ENCODE data around the gene ATP6V1B1.

Gene ATP6V1B1

GRCh38 chr2:70962885-70963878 is 27.5 kb downstream of the ATP6V1B1 start:
- H3K9me3 ChIP-seq (ENCODE audit: low read depth, low read length), result no peaks in the 10 kb centered on the region
- no peak overlapping the region for H3K27ac ChIP-seq
- H3K9ac ChIP-seq (ENCODE audit: insufficient read length), result no peak overlapping the region
- no peak for DNase-seq (ENCODE audit: low read depth, low spot score)
- H3K36me3 ChIP-seq (ENCODE audit: insufficient read depth, low read length), result no peaks in the 10 kb centered on the region
- TF ChIP-seq FOXP2 (optimal IDR thresholded peaks at IDR 0.05; ENCODE audit: control extremely low read depth, extremely low read length, insufficient read depth), result no peak
- TF ChIP-seq POLR2AphosphoS5 (IDR thresholded peaks at IDR 0.05; ENCODE audit: borderline replicate concordance, low read depth, low read length), result no peak
- TF ChIP-seq EZH2 (IDR thresholded peaks at IDR 0.05), result no peak
- no peak overlapping the region for H3K4me3 ChIP-seq

GRCh38 chr2:70964133-70964532 is 28.4 kb downstream of the ATP6V1B1 start:
- DNase-seq (ENCODE audit: low read depth, low spot score), result no peak
- no peak overlapping the region for H3K9ac ChIP-seq (ENCODE audit: insufficient read length)
- no peak overlapping the region for H3K27ac ChIP-seq
- H3K9me3 ChIP-seq (ENCODE audit: low read depth, low read length), result no peaks in the 10 kb centered on the region
- H3K4me3 ChIP-seq, result no peak overlapping the region
- TF ChIP-seq POLR2AphosphoS5 (IDR thresholded peaks at IDR 0.05; ENCODE audit: borderline replicate concordance, low read depth, low read length) (no peak), EZH2 (IDR thresholded peaks at IDR 0.05) (no peak), FOXP2 (optimal IDR thresholded peaks at IDR 0.05; ENCODE audit: control extremely low read depth, extremely low read length, insufficient read depth) (no peak)
- H3K36me3 ChIP-seq (ENCODE audit: insufficient read depth, low read length), result no peaks in the 10 kb centered on the region

- no peak for TF ChIP-seq EZH2 (IDR thresholded peaks at IDR 0.05)
- no peak for TF ChIP-seq POLR2AphosphoS5 (IDR thresholded peaks at IDR 0.05; ENCODE audit: borderline replicate concordance, low read depth, low read length)
- no peak overlapping the region for H3K9ac ChIP-seq (ENCODE audit: insufficient read length)
- H3K4me3 ChIP-seq, result no peak overlapping the region
- no peaks in the 10 kb centered on the region for H3K36me3 ChIP-seq (ENCODE audit: insufficient read depth, low read length)
- DNase-seq (ENCODE audit: low read depth, low spot score), result no peak
- H3K9me3 ChIP-seq (ENCODE audit: low read depth, low read length), result no peaks in the 10 kb centered on the region
- H3K27ac ChIP-seq, result no peak overlapping the region
Observed at GRCh38 chr2:70964596-70965386, 29.1 kb downstream of the ATP6V1B1 start.

DNA sequence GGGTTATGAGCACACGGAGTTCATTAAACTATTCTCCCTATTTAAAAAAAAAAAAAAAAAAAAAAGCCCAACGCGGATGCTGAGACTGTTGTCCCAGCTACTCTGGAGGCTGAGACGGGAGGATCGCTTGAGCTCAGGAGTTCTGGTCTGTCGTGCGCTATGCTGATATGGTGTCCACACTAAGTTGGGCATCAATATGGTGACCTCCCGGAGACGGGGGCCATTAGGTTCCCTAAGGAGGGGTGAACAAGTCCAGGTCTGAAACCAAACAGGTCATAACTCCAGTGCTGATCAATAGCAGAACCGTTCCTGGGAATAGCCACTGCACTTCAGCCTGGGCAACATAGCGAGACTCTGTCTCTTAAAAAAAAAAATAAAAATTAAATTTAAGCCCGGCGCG is 29.8 kb downstream of the ATP6V1B1 start:
- H3K4me3 ChIP-seq, result no peak overlapping the region
- no peak for DNase-seq (ENCODE audit: low read depth, low spot score)
- TF ChIP-seq EZH2 (IDR thresholded peaks at IDR 0.05), result no peak
- no peak for TF ChIP-seq POLR2AphosphoS5 (IDR thresholded peaks at IDR 0.05; ENCODE audit: borderline replicate concordance, low read depth, low read length)
- no peak for TF ChIP-seq FOXP2 (optimal IDR thresholded peaks at IDR 0.05; ENCODE audit: control extremely low read depth, extremely low read length, insufficient read depth)
- H3K36me3 ChIP-seq (ENCODE audit: insufficient read depth, low read length), result no peaks in the 10 kb centered on the region
- no peak overlapping the region for H3K27ac ChIP-seq
- no peak overlapping the region for H3K9ac ChIP-seq (ENCODE audit: insufficient read length)
- H3K9me3 ChIP-seq (ENCODE audit: low read depth, low read length), result no peaks in the 10 kb centered on the region

- TF ChIP-seq FOXP2 (optimal IDR thresholded peaks at IDR 0.05; ENCODE audit: control extremely low read depth, extremely low read length, insufficient read depth) (no peak), POLR2AphosphoS5 (IDR thresholded peaks at IDR 0.05; ENCODE audit: borderline replicate concordance, low read depth, low read length) (no peak), EZH2 (IDR thresholded peaks at IDR 0.05) (no peak)
- no peaks in the 10 kb centered on the region for H3K36me3 ChIP-seq (ENCODE audit: insufficient read depth, low read length)
- no peak overlapping the region for H3K9ac ChIP-seq (ENCODE audit: insufficient read length)
Observed at GRCh38 chr2:70966681-70967080, 31.0 kb downstream of the ATP6V1B1 start.

DNA sequence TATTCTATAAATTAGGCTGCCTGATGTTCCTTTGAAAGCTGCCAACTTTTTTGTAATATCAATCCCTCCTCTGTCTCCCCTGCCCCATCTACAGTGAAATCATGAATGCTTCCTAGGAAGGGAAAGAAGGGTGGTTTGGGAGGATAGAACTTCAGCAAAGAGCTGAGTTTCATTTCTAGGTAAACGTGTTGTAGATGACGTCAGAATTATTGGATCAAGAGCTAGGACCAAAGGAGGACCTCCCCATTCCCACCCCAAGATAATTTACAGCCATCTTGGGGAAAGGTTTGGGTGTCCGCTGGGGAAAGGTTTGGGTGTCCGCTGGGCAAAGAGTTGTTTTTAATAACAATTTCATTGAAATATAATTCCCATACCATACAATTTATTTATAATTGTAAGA is 31.5 kb downstream of the ATP6V1B1 start:
- no peak for DNase-seq (ENCODE audit: low read depth, low spot score)
- H3K4me3 ChIP-seq, result no peak overlapping the region
- TF ChIP-seq EZH2 (IDR thresholded peaks at IDR 0.05), result no peak
- no peak for TF ChIP-seq FOXP2 (optimal IDR thresholded peaks at IDR 0.05; ENCODE audit: control extremely low read depth, extremely low read length, insufficient read depth)
- no peak for TF ChIP-seq POLR2AphosphoS5 (IDR thresholded peaks at IDR 0.05; ENCODE audit: borderline replicate concordance, low read depth, low read length)

More at GRCh38 chr2:70966681-70967080, 31.0 kb downstream of the ATP6V1B1 start:
- no peaks in the 10 kb centered on the region for H3K9me3 ChIP-seq (ENCODE audit: low read depth, low read length)
- no peak for DNase-seq (ENCODE audit: low read depth, low spot score)
- no peak overlapping the region for H3K27ac ChIP-seq
- H3K4me3 ChIP-seq, result no peak overlapping the region

DNA sequence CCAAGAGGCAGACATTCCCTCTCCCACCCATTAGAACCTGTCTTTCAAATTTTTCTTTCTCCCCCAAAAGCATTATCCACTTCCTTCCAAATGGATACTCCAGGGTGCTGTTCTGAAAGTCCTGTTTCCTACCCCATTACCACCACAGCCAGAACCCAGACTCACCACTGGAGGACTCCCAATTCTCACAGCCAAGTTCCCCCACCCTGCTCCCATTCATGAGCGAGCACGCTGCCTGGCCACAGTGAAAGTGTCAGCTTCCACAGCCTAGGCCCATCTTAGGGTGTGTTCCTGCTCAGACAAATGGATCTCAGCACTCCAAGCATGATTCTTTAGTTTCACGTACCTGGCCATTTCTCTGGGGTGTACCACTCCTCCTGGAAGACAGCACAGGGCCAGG is 38.9 kb downstream of the ATP6V1B1 start:
- DNase-seq (ENCODE audit: low read depth, low spot score), result no peak
- H3K4me3 ChIP-seq, result no peak overlapping the region
- no peak overlapping the region for H3K27ac ChIP-seq
- H3K9me3 ChIP-seq (ENCODE audit: low read depth, low read length), result no peaks in the 10 kb centered on the region
- no peak overlapping the region for H3K9ac ChIP-seq (ENCODE audit: insufficient read length)
- TF ChIP-seq FOXP2 (optimal IDR thresholded peaks at IDR 0.05; ENCODE audit: control extremely low read depth, extremely low read length, insufficient read depth), result no peak
- H3K36me3 ChIP-seq (ENCODE audit: insufficient read depth, low read length), result no peaks in the 10 kb centered on the region

More for the DNA sequence above, 31.5 kb downstream of the ATP6V1B1 start:
- Histone ChIP-seq H3K27ac (no peak overlapping the region), H3K36me3 (ENCODE audit: insufficient read depth, low read length) (no peaks in the 10 kb centered on the region), H3K9ac (ENCODE audit: insufficient read length) (no peak overlapping the region), H3K9me3 (ENCODE audit: low read depth, low read length) (no peaks in the 10 kb centered on the region)

- TF ChIP-seq FOXP2 (optimal IDR thresholded peaks at IDR 0.05; ENCODE audit: control extremely low read depth, extremely low read length, insufficient read depth), result no peak
- no peak for TF ChIP-seq EZH2 (IDR thresholded peaks at IDR 0.05)
- no peak for TF ChIP-seq POLR2AphosphoS5 (IDR thresholded peaks at IDR 0.05; ENCODE audit: borderline replicate concordance, low read depth, low read length)
Observed at GRCh38 chr2:70975237-70975636, 39.5 kb downstream of the ATP6V1B1 start.

More at GRCh38 chr2:70975237-70975636, 39.5 kb downstream of the ATP6V1B1 start:
- H3K27ac ChIP-seq, result no peak overlapping the region
- H3K9ac ChIP-seq (ENCODE audit: insufficient read length), result no peak overlapping the region
- DNase-seq (ENCODE audit: low read depth, low spot score), result no peak
- H3K4me3 ChIP-seq, result no peak overlapping the region
- no peaks in the 10 kb centered on the region for H3K9me3 ChIP-seq (ENCODE audit: low read depth, low read length)
- H3K36me3 ChIP-seq (ENCODE audit: insufficient read depth, low read length), result no peaks in the 10 kb centered on the region
